RWPE2 (cell line): Measurements from ENCODE around the gene TIGAR.

ENCODE experiments used
- ATAC-seq: fragments of 200-7000 bp; cut with Tn5 transposase; 3 replicates; pipeline ENCODE4 v1.9.1; 2021; ENCODE audit warnings: low read depth
- DNase-seq: peaks from one replicate; pipeline ENCODE4 v3.0.0-alpha.2; 2020; ENCODE audit warnings: low spot score
- H3K27ac ChIP-seq: fragments of 450-650 bp; 2 replicates; pipeline ENCODE4 v1.5.1; 2017; ENCODE audit warnings: mild to moderate bottlenecking; ENCODE audit not compliant: poor library complexity, severe bottlenecking
- H3K27me3 ChIP-seq: fragments of 250-450 bp; sonication (Bioruptor Pico); 2 replicates; pipeline ENCODE4 v1.5.1; 2021; ENCODE audit warnings: mild to moderate bottlenecking, moderate library complexity; ENCODE audit not compliant: insufficient read depth, poor library complexity, severe bottlenecking
- H3K36me3 ChIP-seq: fragments of 250-450 bp; sonication (Bioruptor Pico); 2 replicates; pipeline ENCODE4 v1.5.1; 2020; ENCODE audit warnings: low read depth, mild to moderate bottlenecking, moderate library complexity
- H3K4me1 ChIP-seq: fragments of 250-450 bp; sonication (Bioruptor Pico); 2 replicates; pipeline ENCODE4 v1.5.1; 2021; ENCODE audit warnings: mild to moderate bottlenecking, moderate library complexity; ENCODE audit not compliant: insufficient read depth, poor library complexity, severe bottlenecking
- H3K4me3 ChIP-seq: fragments of 250-450 bp; sonication (Bioruptor Pico); 2 replicates; pipeline ENCODE4 v1.5.1; 2021; ENCODE audit warnings: mild to moderate bottlenecking, moderate library complexity; ENCODE audit not compliant: severe bottlenecking
- H3K9me3 ChIP-seq: fragments of 250-450 bp; sonication (Bioruptor Pico); 2 replicates; pipeline ENCODE4 v1.5.1; 2021; ENCODE audit warnings: mild to moderate bottlenecking, moderate library complexity; ENCODE audit not compliant: severe bottlenecking
- TF ChIP-seq, protein P1 (sequence below): fragments of 450-650 bp; IDR thresholded peaks from one replicate; pipeline ENCODE4 v1.5.1; 2017; ENCODE audit warnings: mild to moderate bottlenecking, moderate library complexity; ENCODE audit not compliant: poor library complexity, severe bottlenecking

Gene TIGAR

GRCh38 chr12:4322726-4323125 is 1.7 kb downstream of the TIGAR start:
- H3K27ac ChIP-seq: no peak overlapping the region
- TF ChIP-seq, protein P1, sequence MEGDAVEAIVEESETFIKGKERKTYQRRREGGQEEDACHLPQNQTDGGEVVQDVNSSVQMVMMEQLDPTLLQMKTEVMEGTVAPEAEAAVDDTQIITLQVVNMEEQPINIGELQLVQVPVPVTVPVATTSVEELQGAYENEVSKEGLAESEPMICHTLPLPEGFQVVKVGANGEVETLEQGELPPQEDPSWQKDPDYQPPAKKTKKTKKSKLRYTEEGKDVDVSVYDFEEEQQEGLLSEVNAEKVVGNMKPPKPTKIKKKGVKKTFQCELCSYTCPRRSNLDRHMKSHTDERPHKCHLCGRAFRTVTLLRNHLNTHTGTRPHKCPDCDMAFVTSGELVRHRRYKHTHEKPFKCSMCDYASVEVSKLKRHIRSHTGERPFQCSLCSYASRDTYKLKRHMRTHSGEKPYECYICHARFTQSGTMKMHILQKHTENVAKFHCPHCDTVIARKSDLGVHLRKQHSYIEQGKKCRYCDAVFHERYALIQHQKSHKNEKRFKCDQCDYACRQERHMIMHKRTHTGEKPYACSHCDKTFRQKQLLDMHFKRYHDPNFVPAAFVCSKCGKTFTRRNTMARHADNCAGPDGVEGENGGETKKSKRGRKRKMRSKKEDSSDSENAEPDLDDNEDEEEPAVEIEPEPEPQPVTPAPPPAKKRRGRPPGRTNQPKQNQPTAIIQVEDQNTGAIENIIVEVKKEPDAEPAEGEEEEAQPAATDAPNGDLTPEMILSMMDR: no peak
- H3K4me3 ChIP-seq: no peak overlapping the region
- DNase-seq (no peak), ATAC-seq (no peak)
- peaks cover 27% of the 10 kb centered on the region for H3K36me3 ChIP-seq
- H3K9me3 ChIP-seq: no peaks in the 10 kb centered on the region
- H3K4me1 ChIP-seq: peaks cover 21% of the 10 kb centered on the region
- H3K27me3 ChIP-seq: no peaks in the 10 kb centered on the region

- Histone ChIP-seq H3K36me3 (peaks cover 32% of the 10 kb centered on the region), H3K9me3 (no peaks in the 10 kb centered on the region), H3K27me3 (no peaks in the 10 kb centered on the region), H3K27ac (no peak overlapping the region), H3K4me3 (no peak overlapping the region), H3K4me1 (peaks cover 21% of the 10 kb centered on the region)
- TF ChIP-seq, protein P1: no peak
- DNase-seq (no peak), ATAC-seq (no peak)
Observed at GRCh38 chr12:4323396-4323795, 2.4 kb downstream of the TIGAR start.

- Histone ChIP-seq H3K4me1 (peaks cover 21% of the 10 kb centered on the region), H3K27ac (no peak overlapping the region), H3K36me3 (peaks cover 40% of the 10 kb centered on the region), H3K9me3 (no peaks in the 10 kb centered on the region), H3K27me3 (no peaks in the 10 kb centered on the region), H3K4me3 (no peak overlapping the region)
- TF ChIP-seq, protein P1: no peak
- no peak for DNase-seq
- no peak for ATAC-seq
Observed at GRCh38 chr12:4324366-4324765, 3.4 kb downstream of the TIGAR start.

GRCh38 chr12:4325966-4326365 is 5.0 kb downstream of the TIGAR start:
- peaks cover 56% of the 10 kb centered on the region for H3K36me3 ChIP-seq
- ATAC-seq (no peak), DNase-seq (no peak)
- H3K9me3 ChIP-seq: no peaks in the 10 kb centered on the region
- H3K4me3 ChIP-seq: no peak overlapping the region
- H3K27ac ChIP-seq: no peak overlapping the region
- no peaks in the 10 kb centered on the region for H3K27me3 ChIP-seq
- TF ChIP-seq, protein P1: no peak
- peaks cover 19% of the 10 kb centered on the region for H3K4me1 ChIP-seq

DNA sequence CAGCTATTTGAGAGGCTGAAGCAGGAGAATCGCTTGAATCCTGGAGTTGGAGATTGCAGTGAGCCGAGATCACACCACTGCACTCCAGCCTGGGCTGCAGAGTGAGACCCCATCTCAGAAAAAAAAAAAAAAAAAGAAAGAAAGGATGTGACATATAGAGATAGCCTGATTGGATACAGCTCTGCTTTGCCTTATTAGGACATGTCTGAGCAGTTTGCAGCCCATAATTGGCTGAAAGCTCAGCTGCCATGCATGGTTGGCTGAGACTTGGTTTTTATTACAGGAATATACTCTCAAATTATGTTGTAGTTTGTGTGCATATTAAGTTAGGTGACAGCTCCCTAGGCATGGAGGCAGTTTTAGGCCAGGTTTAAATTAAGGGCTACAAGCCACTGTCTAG is 6.3 kb downstream of the TIGAR start:
- peaks cover 63% of the 10 kb centered on the region for H3K36me3 ChIP-seq
- H3K4me3 ChIP-seq: no peak overlapping the region
- H3K27me3 ChIP-seq: no peaks in the 10 kb centered on the region
- no peaks in the 10 kb centered on the region for H3K9me3 ChIP-seq
- TF ChIP-seq, protein P1: no peak
- no peak overlapping the region for H3K27ac ChIP-seq
- peaks cover 22% of the 10 kb centered on the region for H3K4me1 ChIP-seq
- no peak for DNase-seq
- ATAC-seq: no peak
